Neural cell (in vitro differentiated cells): ENCODE measurements around the gene ATP5PD.

Source experiments
- EP300 ChIP-seq: fragments of 450-650 bp; conservative IDR thresholded peaks from 2 replicates; pipeline ENCODE4 v1.6.1; 2014; ENCODE audit warnings: antibody characterized with exemption, mild to moderate bottlenecking, moderate library complexity; ENCODE audit not compliant: poor library complexity, severe bottlenecking
- EZH2 ChIP-seq: fragments of 200-600, 300-800 bp; shearing (Covaris generic), sonication (generic); IDR thresholded peaks from 2 replicates; pipeline ENCODE4 v1.6.1; 2014; ENCODE audit warnings: antibody characterized with exemption, low read length, borderline replicate concordance, mild to moderate bottlenecking; ENCODE audit not compliant: insufficient read depth, poor library complexity, severe bottlenecking
- POLR2AphosphoS5 ChIP-seq: IDR thresholded peaks from 2 replicates; pipeline ENCODE4 v1.6.1; 2012
- RAD21 ChIP-seq: fragments of 450-650 bp; conservative IDR thresholded peaks from 2 replicates; pipeline ENCODE4 v1.6.1; 2014; ENCODE audit warnings: antibody characterized with exemption, mild to moderate bottlenecking, moderate library complexity
- SMC3 ChIP-seq: fragments of 450-650 bp; conservative IDR thresholded peaks from 2 replicates; pipeline ENCODE4 v1.6.1; 2014; ENCODE audit warnings: antibody characterized with exemption, mild to moderate bottlenecking, moderate library complexity; ENCODE audit not compliant: poor library complexity
- TAF1 ChIP-seq: IDR thresholded peaks from 2 replicates; pipeline ENCODE4 v1.6.1; 2012; ENCODE audit warnings: low read depth
- TF ChIP-seq, protein P1 (sequence below): fragments of 450-650 bp; IDR thresholded peaks from 2 replicates; pipeline ENCODE4 v1.5.1; 2014; ENCODE audit warnings: antibody characterized with exemption, mild to moderate bottlenecking, moderate library complexity; ENCODE audit not compliant: poor library complexity, severe bottlenecking
- TF ChIP-seq, protein P2 (sequence below): IDR thresholded peaks from 2 replicates; pipeline ENCODE4 v1.6.1; 2012; ENCODE audit warnings: borderline replicate concordance

GRCh38 chr17:75006653-75007052 is 40.1 kb downstream of the ATP5PD start:
- TF ChIP-seq, protein P1, sequence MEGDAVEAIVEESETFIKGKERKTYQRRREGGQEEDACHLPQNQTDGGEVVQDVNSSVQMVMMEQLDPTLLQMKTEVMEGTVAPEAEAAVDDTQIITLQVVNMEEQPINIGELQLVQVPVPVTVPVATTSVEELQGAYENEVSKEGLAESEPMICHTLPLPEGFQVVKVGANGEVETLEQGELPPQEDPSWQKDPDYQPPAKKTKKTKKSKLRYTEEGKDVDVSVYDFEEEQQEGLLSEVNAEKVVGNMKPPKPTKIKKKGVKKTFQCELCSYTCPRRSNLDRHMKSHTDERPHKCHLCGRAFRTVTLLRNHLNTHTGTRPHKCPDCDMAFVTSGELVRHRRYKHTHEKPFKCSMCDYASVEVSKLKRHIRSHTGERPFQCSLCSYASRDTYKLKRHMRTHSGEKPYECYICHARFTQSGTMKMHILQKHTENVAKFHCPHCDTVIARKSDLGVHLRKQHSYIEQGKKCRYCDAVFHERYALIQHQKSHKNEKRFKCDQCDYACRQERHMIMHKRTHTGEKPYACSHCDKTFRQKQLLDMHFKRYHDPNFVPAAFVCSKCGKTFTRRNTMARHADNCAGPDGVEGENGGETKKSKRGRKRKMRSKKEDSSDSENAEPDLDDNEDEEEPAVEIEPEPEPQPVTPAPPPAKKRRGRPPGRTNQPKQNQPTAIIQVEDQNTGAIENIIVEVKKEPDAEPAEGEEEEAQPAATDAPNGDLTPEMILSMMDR, result no peak
- no peak for TF ChIP-seq EP300
- no peak for TF ChIP-seq EZH2
- no peak for TF ChIP-seq POLR2AphosphoS5
- TF ChIP-seq, protein P2, sequence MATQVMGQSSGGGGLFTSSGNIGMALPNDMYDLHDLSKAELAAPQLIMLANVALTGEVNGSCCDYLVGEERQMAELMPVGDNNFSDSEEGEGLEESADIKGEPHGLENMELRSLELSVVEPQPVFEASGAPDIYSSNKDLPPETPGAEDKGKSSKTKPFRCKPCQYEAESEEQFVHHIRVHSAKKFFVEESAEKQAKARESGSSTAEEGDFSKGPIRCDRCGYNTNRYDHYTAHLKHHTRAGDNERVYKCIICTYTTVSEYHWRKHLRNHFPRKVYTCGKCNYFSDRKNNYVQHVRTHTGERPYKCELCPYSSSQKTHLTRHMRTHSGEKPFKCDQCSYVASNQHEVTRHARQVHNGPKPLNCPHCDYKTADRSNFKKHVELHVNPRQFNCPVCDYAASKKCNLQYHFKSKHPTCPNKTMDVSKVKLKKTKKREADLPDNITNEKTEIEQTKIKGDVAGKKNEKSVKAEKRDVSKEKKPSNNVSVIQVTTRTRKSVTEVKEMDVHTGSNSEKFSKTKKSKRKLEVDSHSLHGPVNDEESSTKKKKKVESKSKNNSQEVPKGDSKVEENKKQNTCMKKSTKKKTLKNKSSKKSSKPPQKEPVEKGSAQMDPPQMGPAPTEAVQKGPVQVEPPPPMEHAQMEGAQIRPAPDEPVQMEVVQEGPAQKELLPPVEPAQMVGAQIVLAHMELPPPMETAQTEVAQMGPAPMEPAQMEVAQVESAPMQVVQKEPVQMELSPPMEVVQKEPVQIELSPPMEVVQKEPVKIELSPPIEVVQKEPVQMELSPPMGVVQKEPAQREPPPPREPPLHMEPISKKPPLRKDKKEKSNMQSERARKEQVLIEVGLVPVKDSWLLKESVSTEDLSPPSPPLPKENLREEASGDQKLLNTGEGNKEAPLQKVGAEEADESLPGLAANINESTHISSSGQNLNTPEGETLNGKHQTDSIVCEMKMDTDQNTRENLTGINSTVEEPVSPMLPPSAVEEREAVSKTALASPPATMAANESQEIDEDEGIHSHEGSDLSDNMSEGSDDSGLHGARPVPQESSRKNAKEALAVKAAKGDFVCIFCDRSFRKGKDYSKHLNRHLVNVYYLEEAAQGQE, result no peak
- TF ChIP-seq SMC3, result no peak
- no peak for TF ChIP-seq RAD21
- TF ChIP-seq TAF1, result no peak
